Transverse colon (tissue), 3 donors: ENCODE data around the gene BACE2.

ENCODE experiments used
- POLR2A ChIP-seq: fragments of 450-650 bp; IDR thresholded peaks from one replicate; pipeline ENCODE4 v1.6.1; 2016; ENCODE audit warnings: antibody characterized with exemption, mild to moderate bottlenecking, moderate library complexity
- TF ChIP-seq, protein P1 (sequence below), 5 experiments: fragments of 200-600 bp in 3 of 5; fragments of 450-650 bp in 2 of 5; sonication (generic) in 3 of 5; IDR thresholded peaks; 1 replicate in 2 of 5; 2 replicates in 3 of 5; pipeline ENCODE4 v1.5.1; 2016 to 2017; ENCODE audit warnings: antibody characterized with exemption in 5 of 5, inconsistent platforms in 3 of 5, mild to moderate bottlenecking in 2 of 5, moderate library complexity in 1 of 5

DNA sequence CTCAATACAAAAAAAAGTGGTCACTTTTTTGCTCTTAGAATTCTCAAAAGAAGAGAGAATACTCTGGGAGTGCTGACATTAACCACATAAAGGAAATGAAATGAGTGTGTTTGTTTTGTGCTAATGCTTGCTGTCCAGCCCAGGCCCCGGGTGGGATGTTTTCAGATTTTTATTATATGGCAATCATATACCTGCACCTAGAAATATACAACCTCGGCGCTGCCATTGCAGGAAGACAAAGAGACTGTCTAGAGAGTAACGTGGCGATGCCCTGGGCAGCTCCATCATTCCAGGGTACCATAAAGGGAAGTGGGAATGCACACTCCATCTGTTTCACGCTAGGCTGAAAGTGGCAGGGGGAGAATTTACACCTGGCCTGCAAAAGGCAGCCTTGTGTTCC is 7.1 kb downstream of the BACE2 start:
- TF ChIP-seq, protein P1, sequence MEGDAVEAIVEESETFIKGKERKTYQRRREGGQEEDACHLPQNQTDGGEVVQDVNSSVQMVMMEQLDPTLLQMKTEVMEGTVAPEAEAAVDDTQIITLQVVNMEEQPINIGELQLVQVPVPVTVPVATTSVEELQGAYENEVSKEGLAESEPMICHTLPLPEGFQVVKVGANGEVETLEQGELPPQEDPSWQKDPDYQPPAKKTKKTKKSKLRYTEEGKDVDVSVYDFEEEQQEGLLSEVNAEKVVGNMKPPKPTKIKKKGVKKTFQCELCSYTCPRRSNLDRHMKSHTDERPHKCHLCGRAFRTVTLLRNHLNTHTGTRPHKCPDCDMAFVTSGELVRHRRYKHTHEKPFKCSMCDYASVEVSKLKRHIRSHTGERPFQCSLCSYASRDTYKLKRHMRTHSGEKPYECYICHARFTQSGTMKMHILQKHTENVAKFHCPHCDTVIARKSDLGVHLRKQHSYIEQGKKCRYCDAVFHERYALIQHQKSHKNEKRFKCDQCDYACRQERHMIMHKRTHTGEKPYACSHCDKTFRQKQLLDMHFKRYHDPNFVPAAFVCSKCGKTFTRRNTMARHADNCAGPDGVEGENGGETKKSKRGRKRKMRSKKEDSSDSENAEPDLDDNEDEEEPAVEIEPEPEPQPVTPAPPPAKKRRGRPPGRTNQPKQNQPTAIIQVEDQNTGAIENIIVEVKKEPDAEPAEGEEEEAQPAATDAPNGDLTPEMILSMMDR (IDR thresholded peaks at IDR 0.05) = no peak
- TF ChIP-seq POLR2A = no peak
